Raji (cell line): ENCODE results near the gene AR.

Experiments
- POLR2A ChIP-seq: IDR thresholded peaks from 2 replicates; pipeline ENCODE4 v1.6.1; 2011; ENCODE audit warnings: low read depth, low read length, control low read depth; ENCODE audit not compliant: insufficient read depth

AR gene

GRCh38 chrX:67601771-67602170 lies 58.0 kb downstream of the AR start:
- no peak for TF ChIP-seq POLR2A

- no peak for TF ChIP-seq POLR2A
These were observed 61.3 kb downstream of the AR start for GRCh38 chrX:67604979-67605703.

- no peak for TF ChIP-seq POLR2A
These were observed 63.6 kb downstream of the AR start for GRCh38 chrX:67607466-67607865.

DNA sequence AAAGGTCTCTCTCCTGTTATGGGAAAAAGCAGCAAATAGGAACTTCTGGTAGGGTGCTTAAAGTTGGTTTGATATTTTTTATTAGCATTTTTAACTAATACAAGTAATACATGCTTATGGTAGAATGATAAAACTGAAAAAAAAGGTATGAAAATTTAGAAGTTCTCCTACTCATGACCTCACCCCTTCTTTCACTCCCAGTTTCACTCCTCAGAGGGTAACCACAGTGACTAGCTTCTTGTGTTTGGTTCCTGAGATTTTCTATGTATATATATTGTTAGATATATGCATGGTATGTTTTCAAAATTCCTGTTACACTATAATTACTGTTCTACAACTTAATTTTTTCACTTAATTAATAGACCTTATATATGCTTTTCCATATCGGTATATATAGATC lies 66.5 kb downstream of the AR start:
- no peak for TF ChIP-seq POLR2A

- no peak for TF ChIP-seq POLR2A
These were observed 68.4 kb downstream of the AR start for GRCh38 chrX:67612231-67612630.

- TF ChIP-seq POLR2A = no peak
These were observed 69.5 kb downstream of the AR start for GRCh38 chrX:67613366-67613765.

DNA sequence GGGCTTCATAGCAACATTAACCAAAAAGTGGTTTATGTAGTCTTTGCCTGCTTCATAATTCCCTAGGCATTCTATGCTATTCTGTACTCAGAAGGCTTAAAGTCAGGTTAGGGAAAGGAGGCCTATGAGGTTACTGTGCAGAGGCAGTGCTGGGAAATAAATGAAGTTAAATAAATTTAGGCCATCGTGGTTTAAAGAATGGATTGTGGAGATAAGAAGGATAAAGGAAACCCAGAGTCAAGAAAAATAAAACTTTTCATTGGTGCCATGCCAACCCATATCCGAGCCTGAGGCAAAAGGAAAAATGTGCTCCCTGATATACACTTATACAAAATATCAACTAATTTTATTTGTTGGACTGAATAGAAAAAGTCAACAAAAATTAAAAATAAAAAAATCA lies 70.2 kb downstream of the AR start:
- TF ChIP-seq POLR2A = no peak

GRCh38 chrX:67614423-67614822 lies 70.6 kb downstream of the AR start:
- TF ChIP-seq POLR2A = no peak

GRCh38 chrX:67619253-67619652 lies 75.4 kb downstream of the AR start:
- TF ChIP-seq POLR2A = no peak

DNA sequence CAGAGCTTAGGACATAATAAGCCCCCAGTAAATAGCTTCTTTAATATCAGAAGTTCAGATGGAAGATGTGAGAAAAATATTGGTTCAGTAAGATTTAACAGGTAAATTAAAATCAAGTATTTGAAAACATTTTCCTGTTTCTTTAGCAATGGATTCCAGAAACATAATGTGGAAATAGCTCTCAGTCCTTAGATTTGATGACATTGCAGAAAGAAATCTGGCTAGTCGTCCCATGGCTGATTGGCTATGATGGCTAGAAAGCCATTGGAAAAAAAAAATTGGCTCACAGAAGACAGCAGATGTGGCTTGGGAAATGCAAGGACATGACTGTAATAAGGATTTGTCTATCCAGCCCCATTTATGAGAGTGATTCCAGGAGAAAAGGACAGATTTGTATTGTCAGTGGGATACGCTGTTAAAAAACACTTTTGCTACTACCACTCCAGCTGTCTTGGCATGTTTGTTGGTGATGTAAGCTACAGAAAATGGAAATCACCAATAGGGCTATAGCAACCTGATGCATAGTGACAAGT lies 78.3 kb downstream of the AR start:
- no peak for TF ChIP-seq POLR2A

GRCh38 chrX:67624325-67624724 lies 80.5 kb downstream of the AR start:
- TF ChIP-seq POLR2A = no peak

- no peak for TF ChIP-seq POLR2A
These were observed 91.6 kb downstream of the AR start for GRCh38 chrX:67635424-67635823.

- no peak for TF ChIP-seq POLR2A
These were observed 92.7 kb downstream of the AR start for GRCh38 chrX:67636532-67636931.

DNA sequence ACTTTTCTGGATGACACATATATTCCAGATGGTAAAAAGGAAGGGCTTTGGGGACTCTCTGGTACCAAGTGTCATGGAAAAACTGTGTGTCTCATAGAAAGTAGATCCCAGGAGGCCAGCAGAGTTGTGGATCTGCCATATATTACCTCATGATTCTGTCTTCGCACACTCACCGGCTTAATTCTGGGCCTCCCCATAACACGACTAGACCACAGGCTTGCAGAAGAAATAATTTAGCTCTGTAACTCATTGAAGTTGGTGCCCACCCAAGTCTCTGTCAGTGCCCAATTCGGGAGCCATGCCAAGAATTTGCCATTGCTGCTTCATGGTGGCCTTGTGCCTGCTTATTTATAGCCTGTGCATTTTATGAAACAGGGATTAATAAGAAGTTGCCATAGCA lies 104.5 kb downstream of the AR start:
- TF ChIP-seq POLR2A = no peak

GRCh38 chrX:67651437-67652142 lies 107.8 kb downstream of the AR start:
- TF ChIP-seq POLR2A = no peak

DNA sequence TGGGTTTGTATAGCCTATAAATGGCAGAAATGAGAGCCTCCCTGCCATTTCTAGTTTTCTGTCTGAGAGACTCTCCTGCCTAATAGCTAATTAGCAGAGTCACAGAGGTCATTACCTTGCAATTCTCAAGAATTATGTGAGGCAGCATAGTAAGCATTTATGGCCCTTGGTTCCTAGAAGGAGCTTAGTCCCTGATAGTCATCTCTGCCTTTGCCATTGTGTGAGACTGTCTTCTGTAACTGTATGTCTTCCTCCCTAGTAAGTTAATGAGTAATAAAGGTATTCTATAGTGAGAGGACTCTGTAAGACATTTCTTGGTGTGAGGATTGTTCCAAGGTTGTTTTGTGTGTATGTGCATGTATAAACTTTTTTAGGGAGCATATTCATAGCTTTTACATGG lies 108.7 kb downstream of the AR start:
- TF ChIP-seq POLR2A = no peak
